ENCODE data around the gene ATE1. TPM values are rescaled to one million over a fixed set of nuclear protein-coding genes. Genes with fewer than 3 reads are reported as not detected.

ATE1 gene
- total RNA-seq, 1 donor from 2014 or later: 21.9 TPM

DNA sequence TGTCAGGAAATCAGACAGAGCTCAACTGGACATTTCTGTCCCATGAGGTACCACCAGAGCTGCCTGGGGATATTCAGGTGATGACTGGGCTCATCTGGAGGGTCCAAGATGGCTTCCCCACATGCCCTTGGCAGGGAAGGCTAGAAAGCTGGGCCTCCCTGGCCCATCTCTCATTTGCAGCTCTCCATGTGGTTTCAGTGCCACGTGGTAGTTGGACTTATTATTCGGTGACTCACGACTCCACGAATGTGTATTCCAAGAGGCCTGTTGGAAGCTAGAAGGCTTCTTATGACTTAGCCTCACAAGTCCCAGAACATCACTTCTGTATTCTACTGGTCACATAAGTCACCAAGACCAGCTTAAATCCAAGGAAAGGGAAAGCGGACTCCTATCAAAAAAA is 24.4 kb upstream of the ATE1 start:
- intact Hi-C loops (cut with DNase I): no loop called here
- Histone ChIP-seq H3K27me3 (no peaks in the 10 kb centered on the region), H3K4me3 (no peak overlapping the region), H3K4me1 (no peaks in the 10 kb centered on the region), H3K27ac (no peak overlapping the region), H3K36me3 (peaks cover 0 to 9% of the 10 kb centered on the region in 2 donors), H3K9me3 (no peaks in the 10 kb centered on the region)
- TF ChIP-seq POLR2AphosphoS5 (IDR thresholded peaks at IDR 0.05; ENCODE audit: insufficient read depth in 1 of 2, low read depth in 1 of 2) (no peak), POLR2A (IDR thresholded peaks at IDR 0.05) (no peak)
- TF ChIP-seq, protein P1, sequence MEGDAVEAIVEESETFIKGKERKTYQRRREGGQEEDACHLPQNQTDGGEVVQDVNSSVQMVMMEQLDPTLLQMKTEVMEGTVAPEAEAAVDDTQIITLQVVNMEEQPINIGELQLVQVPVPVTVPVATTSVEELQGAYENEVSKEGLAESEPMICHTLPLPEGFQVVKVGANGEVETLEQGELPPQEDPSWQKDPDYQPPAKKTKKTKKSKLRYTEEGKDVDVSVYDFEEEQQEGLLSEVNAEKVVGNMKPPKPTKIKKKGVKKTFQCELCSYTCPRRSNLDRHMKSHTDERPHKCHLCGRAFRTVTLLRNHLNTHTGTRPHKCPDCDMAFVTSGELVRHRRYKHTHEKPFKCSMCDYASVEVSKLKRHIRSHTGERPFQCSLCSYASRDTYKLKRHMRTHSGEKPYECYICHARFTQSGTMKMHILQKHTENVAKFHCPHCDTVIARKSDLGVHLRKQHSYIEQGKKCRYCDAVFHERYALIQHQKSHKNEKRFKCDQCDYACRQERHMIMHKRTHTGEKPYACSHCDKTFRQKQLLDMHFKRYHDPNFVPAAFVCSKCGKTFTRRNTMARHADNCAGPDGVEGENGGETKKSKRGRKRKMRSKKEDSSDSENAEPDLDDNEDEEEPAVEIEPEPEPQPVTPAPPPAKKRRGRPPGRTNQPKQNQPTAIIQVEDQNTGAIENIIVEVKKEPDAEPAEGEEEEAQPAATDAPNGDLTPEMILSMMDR (IDR thresholded peaks at IDR 0.05): no peak
- no peak for DNase-seq (ENCODE audit: extremely low spot score in 2 of 2)

DNA sequence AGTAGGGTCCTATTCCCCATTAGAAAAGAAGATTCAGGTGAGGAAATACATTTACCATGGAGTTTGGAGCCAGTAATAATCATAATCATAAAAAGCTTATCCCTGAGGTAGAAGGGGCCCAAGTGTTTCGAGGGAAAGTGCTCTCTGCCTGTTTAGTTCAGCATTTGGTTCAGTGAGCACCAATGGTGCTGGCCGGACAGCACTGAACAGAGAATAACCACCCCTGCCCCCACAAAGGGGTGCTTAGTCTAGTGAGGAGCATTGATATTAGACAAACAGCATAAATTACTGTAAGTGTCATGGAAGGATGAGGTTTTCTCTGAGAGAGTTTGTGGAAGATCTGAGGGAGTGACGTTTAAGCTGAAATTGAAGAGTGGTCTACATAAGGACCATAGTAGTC is 21.6 kb upstream of the ATE1 start:
- TF ChIP-seq POLR2A (IDR thresholded peaks at IDR 0.05): no peak
- no peak for TF ChIP-seq POLR2AphosphoS5 (IDR thresholded peaks at IDR 0.05; ENCODE audit: insufficient read depth in 1 of 2, low read depth in 1 of 2)
- TF ChIP-seq, protein P1 (IDR thresholded peaks at IDR 0.05): no peak
- no peak overlapping the region for H3K27ac ChIP-seq
- intact Hi-C loops (cut with DNase I): no loop called here
- H3K4me1 ChIP-seq: no peaks in the 10 kb centered on the region
- H3K4me3 ChIP-seq: no peak overlapping the region
- H3K27me3 ChIP-seq: no peaks in the 10 kb centered on the region
- no peak for DNase-seq (ENCODE audit: extremely low spot score in 2 of 2)
- no peaks in the 10 kb centered on the region for H3K36me3 ChIP-seq
- H3K9me3 ChIP-seq: no peaks in the 10 kb centered on the region

DNA sequence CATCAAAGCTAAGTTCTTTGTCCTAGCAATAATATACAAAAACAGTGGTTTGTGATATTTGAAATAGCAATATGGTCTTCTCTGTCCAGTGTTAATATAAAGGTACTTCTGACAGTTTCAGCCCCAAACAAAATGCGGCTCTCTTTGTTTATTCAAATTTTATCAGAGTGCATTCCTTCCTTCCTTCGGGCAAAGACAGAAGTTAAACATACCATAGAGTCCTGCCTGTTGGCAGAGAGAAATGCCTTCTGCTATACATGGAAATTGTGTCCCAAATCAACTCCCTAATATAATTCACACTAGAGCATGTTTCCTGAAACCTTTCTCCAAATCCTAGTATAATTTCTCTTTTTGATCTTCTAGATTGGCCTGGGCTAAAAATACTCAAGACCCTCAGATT is 21.2 kb upstream of the ATE1 start:
- no peaks in the 10 kb centered on the region for H3K36me3 ChIP-seq
- no peaks in the 10 kb centered on the region for H3K27me3 ChIP-seq
- H3K27ac ChIP-seq: no peak overlapping the region
- no peaks in the 10 kb centered on the region for H3K4me1 ChIP-seq
- no peaks in the 10 kb centered on the region for H3K9me3 ChIP-seq
- no peak for TF ChIP-seq POLR2AphosphoS5 (IDR thresholded peaks at IDR 0.05; ENCODE audit: insufficient read depth in 1 of 2, low read depth in 1 of 2)
- TF ChIP-seq, protein P1 (IDR thresholded peaks at IDR 0.05): no peak
- TF ChIP-seq POLR2A (IDR thresholded peaks at IDR 0.05): no peak
- DNase-seq (ENCODE audit: extremely low spot score in 2 of 2): no peak
- no peak overlapping the region for H3K4me3 ChIP-seq
- intact Hi-C loops (cut with DNase I): no loop called here

DNA sequence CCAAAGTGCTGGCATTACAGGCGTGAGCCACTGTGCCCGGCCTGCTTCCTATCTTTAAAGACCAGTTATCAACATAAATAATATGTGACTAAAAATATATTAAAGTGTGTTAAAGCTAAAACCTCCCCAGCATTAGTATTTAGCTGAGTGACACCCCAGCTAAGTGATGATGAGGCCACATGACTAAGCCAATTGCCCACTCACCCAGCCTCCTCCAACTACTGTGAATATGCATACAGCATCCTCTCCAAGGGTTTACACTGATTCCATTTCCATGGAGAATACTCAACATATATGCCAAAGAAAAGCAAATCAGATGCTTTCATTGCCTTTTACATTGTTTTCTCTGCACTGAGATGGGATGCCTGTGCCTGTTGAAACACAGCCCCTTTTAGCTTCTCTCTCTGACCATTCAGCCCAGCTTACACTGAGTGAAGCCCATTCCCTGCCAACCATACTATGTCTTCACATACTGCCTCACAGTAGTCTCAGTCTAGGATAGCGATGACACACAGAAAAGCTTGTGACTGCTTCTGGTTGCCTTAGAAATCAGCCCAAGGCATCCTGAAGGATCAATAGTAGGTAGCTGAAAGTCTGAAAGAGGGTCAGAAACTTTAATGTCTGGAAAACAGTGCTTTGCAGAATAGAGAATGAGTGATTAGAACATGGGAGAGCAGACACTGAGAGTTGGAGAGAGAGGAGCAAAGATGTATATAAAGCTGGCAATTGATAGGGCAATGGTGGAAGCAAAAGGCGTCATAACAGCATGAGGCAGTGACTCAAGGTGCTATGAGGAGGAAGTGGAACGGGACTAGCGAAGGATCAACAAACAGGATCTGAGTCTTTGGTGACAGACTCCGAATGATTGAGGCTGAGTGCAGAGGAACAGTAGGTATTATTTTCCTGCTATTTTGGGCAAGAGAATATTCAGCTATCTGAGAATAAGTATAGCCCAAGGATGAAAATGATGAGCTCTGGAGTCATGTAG is 19.8 kb upstream of the ATE1 start:
- no peaks in the 10 kb centered on the region for H3K9me3 ChIP-seq
- intact Hi-C loops (cut with DNase I): no loop called here
- H3K4me1 ChIP-seq: no peaks in the 10 kb centered on the region
- no peak overlapping the region for H3K27ac ChIP-seq
- no peak overlapping the region for H3K4me3 ChIP-seq
- TF ChIP-seq POLR2AphosphoS5 (IDR thresholded peaks at IDR 0.05; ENCODE audit: insufficient read depth in 1 of 2, low read depth in 1 of 2) (no peak), POLR2A (IDR thresholded peaks at IDR 0.05) (no peak)
- TF ChIP-seq, protein P1 (IDR thresholded peaks at IDR 0.05): no peak
- no peaks in the 10 kb centered on the region for H3K36me3 ChIP-seq
- no peak for DNase-seq (ENCODE audit: extremely low spot score in 2 of 2)
- H3K27me3 ChIP-seq: no peaks in the 10 kb centered on the region

Data from vagina (tissue), 2 donors.